ENCODE measurements around the gene SLC24A3.

SLC24A3 gene

DNA sequence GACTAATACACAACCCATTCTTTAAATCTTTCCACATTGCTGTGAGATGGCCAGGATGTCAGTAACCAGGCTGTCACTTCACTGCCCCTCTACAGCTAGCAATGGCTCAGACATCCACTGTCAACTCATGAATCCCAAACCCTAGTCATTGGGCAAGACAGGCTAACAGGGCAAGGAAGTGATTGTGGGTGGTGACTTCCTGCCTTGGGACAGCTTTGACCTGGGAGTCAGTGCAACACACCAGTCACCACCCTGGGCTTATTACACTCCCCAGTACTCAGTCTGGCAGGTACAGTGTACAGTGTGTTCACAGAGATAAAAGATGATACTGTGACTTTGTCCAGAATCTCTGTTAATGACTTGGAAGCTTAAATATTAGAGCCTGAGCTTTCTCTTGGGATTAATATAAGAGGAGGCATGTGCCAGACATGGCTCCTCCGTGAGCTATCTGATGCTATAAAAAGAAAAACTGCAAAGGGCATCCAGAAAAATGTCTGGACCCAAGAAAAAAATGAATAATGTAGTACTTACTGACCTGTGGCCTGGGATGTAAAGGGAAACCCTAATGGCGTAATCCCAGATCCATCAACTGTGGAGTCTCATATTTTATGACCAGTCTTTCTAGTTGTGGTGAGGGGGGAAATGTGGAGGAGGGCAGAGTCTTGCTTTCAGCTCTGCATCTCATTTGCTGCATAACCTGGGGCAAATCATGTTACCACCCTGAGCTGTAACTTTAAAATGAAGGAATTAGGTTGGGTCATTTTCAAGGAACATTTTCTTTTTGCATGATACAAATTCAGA, 244.4 kb downstream of the SLC24A3 start:
- Mint-ChIP-seq H3K27ac (no peak overlapping the region), H3K4me3 (no peak overlapping the region), H3K4me1 (ENCODE audit: low read depth) (peaks cover 8% of the 10 kb centered on the region), H3K27me3 (no peaks in the 10 kb centered on the region), H3K9me3 (no peaks in the 10 kb centered on the region), H3K36me3 (ENCODE audit: low read depth) (no peaks in the 10 kb centered on the region)

DNA sequence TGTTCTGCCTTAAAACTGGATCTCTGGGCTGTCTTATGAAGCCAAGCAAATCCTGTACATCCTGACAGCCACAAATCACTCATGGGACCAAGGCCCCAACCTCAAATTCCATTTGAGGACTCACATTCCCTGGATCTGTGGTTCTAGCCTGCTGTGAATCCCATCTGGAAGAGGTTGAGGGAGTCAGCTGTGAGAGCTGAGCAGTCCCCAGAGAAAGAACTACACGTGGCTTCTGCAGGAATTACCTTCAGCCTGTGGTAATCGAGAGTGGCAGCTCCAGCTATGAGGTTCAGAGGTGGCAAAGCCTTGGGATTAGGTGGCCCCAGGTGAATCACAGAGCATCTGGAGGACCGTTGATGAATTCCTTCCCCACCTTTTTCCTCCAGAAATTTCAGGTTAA, 245.2 kb downstream of the SLC24A3 start:
- Mint-ChIP-seq H3K4me3 (no peak overlapping the region), H3K27ac (no peak overlapping the region), H3K9me3 (no peaks in the 10 kb centered on the region), H3K4me1 (ENCODE audit: low read depth) (no peaks in the 10 kb centered on the region), H3K27me3 (no peaks in the 10 kb centered on the region), H3K36me3 (ENCODE audit: low read depth) (no peaks in the 10 kb centered on the region)

DNA sequence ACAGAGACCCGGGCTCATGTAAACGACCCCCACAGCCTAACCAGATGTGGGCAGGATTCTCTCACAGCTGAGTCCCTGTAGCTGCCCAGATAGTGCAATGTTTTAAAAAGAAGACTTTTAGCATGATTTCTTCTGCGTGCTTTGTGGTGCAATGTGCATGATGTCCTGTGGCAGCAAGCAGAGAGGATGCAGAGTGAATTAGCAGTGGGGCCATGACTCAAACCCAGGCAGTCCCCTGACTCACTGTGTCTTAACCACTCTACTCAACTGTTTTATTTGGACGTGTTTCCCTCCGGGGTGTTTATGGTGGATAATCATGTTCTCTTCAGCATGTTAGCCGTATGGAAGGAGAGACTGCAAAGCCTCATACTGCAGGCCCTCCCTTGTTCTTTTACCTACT, 247.9 kb downstream of the SLC24A3 start:
- H3K27ac Mint-ChIP-seq: no peak overlapping the region
- no peaks in the 10 kb centered on the region for H3K36me3 Mint-ChIP-seq (ENCODE audit: low read depth)
- no peak overlapping the region for H3K4me3 Mint-ChIP-seq
- H3K9me3 Mint-ChIP-seq: no peaks in the 10 kb centered on the region
- no peaks in the 10 kb centered on the region for H3K27me3 Mint-ChIP-seq
- no peaks in the 10 kb centered on the region for H3K4me1 Mint-ChIP-seq (ENCODE audit: low read depth)

DNA sequence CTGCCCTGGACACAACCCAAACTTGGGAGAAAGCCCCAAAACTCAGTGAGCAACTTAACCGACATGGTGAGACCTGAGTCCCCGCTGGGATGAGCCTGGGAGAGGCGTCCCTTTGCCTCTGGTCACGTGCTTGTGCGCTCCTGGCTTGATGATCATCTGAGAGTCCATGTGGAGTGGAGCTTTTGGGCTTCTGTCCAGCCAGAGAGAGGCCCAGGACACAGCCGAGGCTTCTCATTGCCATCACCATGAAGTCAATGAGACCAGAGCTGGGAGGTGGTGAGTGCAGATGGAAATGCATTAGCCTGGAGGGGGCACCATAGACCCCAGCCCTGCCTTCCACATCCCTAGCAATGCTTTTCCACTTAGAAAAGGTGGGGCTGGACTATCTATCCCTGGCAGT, 250.0 kb downstream of the SLC24A3 start:
- no peaks in the 10 kb centered on the region for H3K27me3 Mint-ChIP-seq
- H3K27ac Mint-ChIP-seq: no peak overlapping the region
- H3K4me1 Mint-ChIP-seq (ENCODE audit: low read depth): no peaks in the 10 kb centered on the region
- no peaks in the 10 kb centered on the region for H3K36me3 Mint-ChIP-seq (ENCODE audit: low read depth)
- H3K4me3 Mint-ChIP-seq: no peak overlapping the region
- no peaks in the 10 kb centered on the region for H3K9me3 Mint-ChIP-seq

DNA sequence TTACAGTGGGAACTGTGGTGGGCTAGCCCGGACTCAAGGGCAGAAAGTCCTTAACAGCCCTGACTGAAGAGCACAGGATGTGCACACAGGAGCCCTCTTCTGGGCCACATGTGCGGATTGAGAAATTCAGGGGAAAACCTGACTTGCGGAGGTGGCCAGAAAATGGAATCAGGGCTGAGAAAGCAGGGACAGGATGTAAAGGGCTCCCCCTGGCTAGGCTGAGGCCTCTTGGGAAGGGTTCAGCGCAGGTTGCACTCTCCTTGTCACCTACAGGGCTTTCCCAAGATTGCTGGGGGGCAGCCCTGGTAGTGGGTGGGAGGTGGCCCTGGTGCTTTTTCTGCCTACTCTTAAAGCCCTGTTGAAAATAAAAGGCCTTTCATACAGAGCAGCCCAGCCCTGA, 251.2 kb downstream of the SLC24A3 start:
- no peaks in the 10 kb centered on the region for H3K36me3 Mint-ChIP-seq (ENCODE audit: low read depth)
- H3K4me1 Mint-ChIP-seq (ENCODE audit: low read depth): no peaks in the 10 kb centered on the region
- H3K9me3 Mint-ChIP-seq: no peaks in the 10 kb centered on the region
- H3K27ac Mint-ChIP-seq: no peak overlapping the region
- no peaks in the 10 kb centered on the region for H3K27me3 Mint-ChIP-seq
- H3K4me3 Mint-ChIP-seq: no peak overlapping the region

DNA sequence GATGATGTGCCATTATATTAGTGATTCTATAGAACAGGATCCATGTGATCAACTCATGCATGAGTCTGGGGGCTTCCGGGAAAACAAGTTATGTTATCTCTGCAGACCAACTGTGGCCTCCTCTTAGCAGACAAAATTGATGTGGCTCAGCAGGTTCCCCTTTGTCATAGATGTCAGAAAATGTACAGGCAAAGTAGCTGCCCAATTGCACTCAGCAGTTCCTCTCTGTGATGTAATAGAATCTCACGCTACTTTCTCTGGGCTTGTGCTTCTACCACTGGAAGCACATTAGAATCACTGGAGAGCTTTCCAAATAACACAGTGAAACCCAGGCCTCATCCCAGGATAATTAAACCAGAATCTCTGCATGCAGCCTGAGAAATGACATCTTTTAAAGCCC, 253.1 kb downstream of the SLC24A3 start:
- H3K4me3 Mint-ChIP-seq: no peak overlapping the region
- H3K36me3 Mint-ChIP-seq (ENCODE audit: low read depth): no peaks in the 10 kb centered on the region
- no peak overlapping the region for H3K27ac Mint-ChIP-seq
- no peaks in the 10 kb centered on the region for H3K9me3 Mint-ChIP-seq
- no peaks in the 10 kb centered on the region for H3K27me3 Mint-ChIP-seq
- H3K4me1 Mint-ChIP-seq (ENCODE audit: low read depth): no peaks in the 10 kb centered on the region

DNA sequence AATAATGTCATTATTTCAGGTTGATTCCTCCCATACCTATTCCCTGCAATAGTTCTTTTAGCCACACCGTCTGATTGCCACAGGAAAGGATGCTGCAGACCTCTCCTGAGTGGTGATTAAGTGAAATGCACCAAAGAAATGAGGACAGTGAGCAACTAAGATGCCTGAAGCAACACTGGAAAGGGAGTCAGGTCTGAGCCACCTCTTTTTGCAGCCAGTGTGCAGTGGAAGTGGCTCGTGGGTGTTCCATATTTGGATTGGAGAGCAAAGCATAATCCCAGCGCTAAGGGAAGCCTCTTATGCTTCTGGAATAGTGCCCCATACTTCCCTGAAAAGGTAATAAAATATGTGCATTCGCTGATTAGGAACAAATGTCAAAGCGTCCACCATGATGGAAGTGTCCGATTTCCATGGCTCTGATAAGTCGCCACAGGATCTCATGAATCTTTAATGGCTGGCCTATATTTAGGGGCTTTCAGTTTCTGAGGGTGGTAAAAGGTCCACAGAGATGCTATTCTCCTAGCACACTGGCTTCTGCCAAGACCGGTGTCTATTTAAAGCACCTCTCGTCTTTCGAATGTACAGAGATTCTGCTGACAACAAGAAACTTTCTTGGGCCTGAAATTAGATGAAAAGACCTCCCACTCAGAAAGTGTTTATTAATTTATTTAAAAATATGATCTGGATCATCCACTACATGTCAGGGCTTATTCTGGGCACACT, 253.9 kb downstream of the SLC24A3 start:
- no peaks in the 10 kb centered on the region for H3K4me1 Mint-ChIP-seq (ENCODE audit: low read depth)
- H3K36me3 Mint-ChIP-seq (ENCODE audit: low read depth): no peaks in the 10 kb centered on the region
- no peak overlapping the region for H3K4me3 Mint-ChIP-seq
- H3K27me3 Mint-ChIP-seq: no peaks in the 10 kb centered on the region
- no peak overlapping the region for H3K27ac Mint-ChIP-seq
- H3K9me3 Mint-ChIP-seq: no peaks in the 10 kb centered on the region

DNA sequence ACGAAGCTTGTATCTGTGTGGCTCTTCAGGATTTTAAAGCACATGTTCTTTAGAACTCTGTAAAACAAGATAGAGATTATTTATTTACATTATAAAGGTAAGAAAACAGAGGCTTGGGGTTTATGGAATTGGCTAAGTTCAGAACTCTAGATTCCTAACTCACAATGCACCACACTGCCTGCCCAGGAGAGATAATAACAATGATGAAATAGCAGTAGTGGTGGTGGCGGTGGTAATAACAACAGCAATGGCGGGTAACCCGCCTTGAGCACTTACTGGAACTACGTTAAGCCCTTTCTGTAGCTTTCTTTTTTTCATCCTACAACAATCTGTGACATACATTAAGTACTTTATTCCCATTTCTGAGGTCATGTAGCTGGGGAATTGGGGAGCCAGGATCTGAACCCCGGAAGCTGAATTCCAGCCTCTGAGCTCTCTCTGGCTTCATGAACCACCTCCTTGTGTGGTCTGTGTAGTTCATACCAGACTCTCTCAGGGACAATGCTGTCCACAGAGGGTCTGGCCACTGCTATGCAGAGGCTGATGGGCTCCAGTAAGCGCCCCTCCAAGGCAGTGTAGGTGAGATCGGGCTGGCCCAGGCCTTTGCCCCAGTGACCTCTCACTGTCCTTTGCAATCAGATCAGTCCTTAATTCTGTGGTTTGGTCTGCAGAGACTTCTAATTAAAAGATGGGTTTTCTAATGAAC, 260.9 kb downstream of the SLC24A3 start:
- Mint-ChIP-seq H3K27ac (no peak overlapping the region), H3K36me3 (ENCODE audit: low read depth) (no peaks in the 10 kb centered on the region), H3K9me3 (no peaks in the 10 kb centered on the region), H3K4me1 (ENCODE audit: low read depth) (no peaks in the 10 kb centered on the region), H3K27me3 (no peaks in the 10 kb centered on the region), H3K4me3 (no peak overlapping the region)

DNA sequence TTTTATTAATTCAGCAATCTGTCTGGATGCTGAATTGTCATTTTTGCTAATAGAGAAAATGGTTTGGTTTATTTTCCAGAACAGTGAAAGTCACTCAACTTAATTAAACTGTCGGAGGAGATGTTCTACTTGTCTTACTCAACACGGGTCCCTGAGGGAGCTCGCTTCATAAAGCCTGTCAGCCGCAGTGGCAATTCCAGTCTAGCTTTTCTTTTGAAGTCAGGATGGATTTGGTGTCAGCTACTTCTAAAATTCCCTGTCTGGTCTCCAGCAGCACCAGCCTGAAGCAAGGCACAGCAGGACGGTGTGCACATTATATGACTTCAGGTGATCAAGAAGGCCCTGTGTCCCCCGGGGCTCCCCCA, 261.5 kb downstream of the SLC24A3 start:
- H3K9me3 Mint-ChIP-seq: no peaks in the 10 kb centered on the region
- H3K4me1 Mint-ChIP-seq (ENCODE audit: low read depth): no peaks in the 10 kb centered on the region

DNA sequence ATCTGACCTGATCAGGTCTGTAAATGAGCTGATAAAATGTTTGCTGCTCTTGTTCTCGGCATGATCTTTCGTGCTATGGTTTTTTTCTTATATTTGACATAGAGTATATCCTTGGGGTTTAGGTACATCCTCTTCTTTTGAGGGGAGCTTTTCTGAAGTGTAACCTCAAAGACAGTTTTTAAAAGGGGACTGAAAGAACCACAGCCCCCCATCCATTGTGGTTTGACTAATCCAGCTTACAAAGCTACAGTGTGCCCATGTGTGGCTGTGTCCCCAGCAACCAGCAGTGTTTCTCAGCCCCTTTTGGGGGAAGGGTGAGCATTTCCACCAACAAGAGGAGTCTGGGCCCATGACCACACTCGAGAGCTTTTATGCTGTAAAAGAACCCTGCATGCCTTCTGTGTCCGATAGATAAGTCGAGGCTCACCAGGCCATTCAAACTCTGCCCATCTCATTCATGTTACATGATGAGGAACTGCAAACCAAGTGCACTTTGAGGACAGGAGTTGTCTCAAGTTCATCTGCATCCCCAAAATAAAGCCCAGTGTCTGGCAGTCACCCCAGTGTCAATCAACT, 266.0 kb downstream of the SLC24A3 start:
- no peaks in the 10 kb centered on the region for H3K9me3 Mint-ChIP-seq
- no peaks in the 10 kb centered on the region for H3K4me1 Mint-ChIP-seq (ENCODE audit: low read depth)
- H3K36me3 Mint-ChIP-seq (ENCODE audit: low read depth): no peaks in the 10 kb centered on the region
- no peaks in the 10 kb centered on the region for H3K27me3 Mint-ChIP-seq
- H3K4me3 Mint-ChIP-seq: no peak overlapping the region
- no peak overlapping the region for H3K27ac Mint-ChIP-seq

More for the DNA sequence above, 261.5 kb downstream of the SLC24A3 start:
- Mint-ChIP-seq H3K27ac (no peak overlapping the region), H3K4me3 (no peak overlapping the region), H3K27me3 (no peaks in the 10 kb centered on the region), H3K36me3 (ENCODE audit: low read depth) (no peaks in the 10 kb centered on the region)

DNA sequence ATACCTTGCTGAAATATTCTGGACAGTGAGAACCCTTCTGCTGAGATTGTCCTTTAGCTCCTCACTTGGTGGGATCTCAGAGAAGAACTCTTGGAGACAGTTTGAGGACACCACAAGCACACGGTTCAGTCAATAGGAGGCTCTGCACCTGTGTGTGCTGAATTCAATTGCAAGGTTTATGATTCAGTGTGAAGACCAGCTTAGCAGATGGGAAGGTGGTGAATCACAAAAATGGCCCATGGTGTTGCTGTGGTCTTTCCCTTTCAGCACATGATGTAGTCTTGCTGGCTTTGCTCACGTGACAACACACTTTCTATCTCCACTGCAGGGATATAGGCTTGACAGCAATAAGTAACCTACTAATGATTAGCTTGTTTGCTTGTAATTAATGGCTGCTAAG, 270.3 kb downstream of the SLC24A3 start:
- no peaks in the 10 kb centered on the region for H3K9me3 Mint-ChIP-seq
- H3K27me3 Mint-ChIP-seq: no peaks in the 10 kb centered on the region

DNA sequence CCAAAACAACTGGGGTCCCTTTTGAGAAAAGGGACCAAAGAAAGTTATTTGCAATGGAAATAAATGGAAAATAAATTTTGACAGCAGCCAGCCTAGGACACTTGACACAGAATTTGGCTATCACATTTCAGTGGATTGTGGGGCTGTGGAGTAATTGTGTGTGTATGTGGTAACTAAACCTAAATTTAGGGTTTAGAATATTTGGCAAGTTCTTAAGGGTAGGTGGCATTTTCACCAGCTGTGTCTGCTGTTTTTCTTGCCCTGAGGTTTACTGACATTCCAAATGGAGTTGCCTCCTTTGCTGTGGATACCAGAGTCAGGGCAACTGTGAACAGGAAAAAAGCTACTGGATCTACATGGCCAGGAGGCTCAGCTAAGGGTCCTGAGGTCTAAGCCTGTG, 270.9 kb downstream of the SLC24A3 start:
- Mint-ChIP-seq H3K27me3 (no peaks in the 10 kb centered on the region), H3K4me3 (no peak overlapping the region), H3K36me3 (ENCODE audit: low read depth) (no peaks in the 10 kb centered on the region), H3K4me1 (ENCODE audit: low read depth) (no peaks in the 10 kb centered on the region), H3K9me3 (no peaks in the 10 kb centered on the region), H3K27ac (no peak overlapping the region)

More for the DNA sequence above, 270.3 kb downstream of the SLC24A3 start:
- H3K4me3 Mint-ChIP-seq: no peak overlapping the region
- H3K27ac Mint-ChIP-seq: no peak overlapping the region
- H3K36me3 Mint-ChIP-seq (ENCODE audit: low read depth): no peaks in the 10 kb centered on the region
- H3K4me1 Mint-ChIP-seq (ENCODE audit: low read depth): no peaks in the 10 kb centered on the region

DNA sequence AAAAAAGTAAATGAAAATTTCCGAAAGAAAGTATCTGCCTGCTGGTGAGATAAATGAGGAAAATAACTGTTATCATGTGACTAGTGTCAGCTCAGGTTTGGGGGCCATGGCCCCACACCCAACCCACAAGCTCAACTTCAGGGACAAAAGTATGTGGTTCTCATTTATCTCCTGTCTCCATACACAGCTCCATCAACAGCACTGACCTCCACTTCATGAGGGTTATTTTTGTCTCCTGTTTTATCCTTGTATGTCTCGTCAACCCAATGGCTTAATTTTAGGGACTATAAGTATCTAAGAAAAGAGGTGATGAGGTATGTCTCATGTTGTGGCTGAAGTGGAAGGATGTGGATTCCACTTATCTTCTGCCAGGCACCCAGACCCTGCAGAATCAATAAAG, 274.0 kb downstream of the SLC24A3 start:
- no peak overlapping the region for H3K4me3 Mint-ChIP-seq
- H3K27me3 Mint-ChIP-seq: no peaks in the 10 kb centered on the region
- no peak overlapping the region for H3K27ac Mint-ChIP-seq
- no peaks in the 10 kb centered on the region for H3K9me3 Mint-ChIP-seq
- no peaks in the 10 kb centered on the region for H3K4me1 Mint-ChIP-seq (ENCODE audit: low read depth)
- H3K36me3 Mint-ChIP-seq (ENCODE audit: low read depth): no peaks in the 10 kb centered on the region

DNA sequence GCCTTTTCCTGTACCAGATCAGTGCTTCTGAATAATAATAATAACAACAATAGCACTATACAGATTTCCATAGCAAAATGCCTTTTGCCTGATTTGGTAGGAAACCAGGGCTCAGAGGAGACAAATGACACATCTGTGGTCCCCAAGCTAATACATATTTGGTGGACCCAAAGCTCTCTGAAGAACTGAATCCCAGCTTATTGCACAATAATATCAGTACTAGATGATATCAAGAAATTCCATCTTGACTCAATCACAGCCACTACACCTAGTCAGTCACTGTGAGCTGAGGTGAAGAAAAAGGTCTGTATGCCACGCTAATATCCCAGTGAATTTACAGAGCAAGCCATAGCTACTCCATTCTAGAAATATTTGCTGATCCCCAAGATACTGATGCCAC, 275.0 kb downstream of the SLC24A3 start:
- Mint-ChIP-seq H3K36me3 (ENCODE audit: low read depth) (no peaks in the 10 kb centered on the region), H3K9me3 (no peaks in the 10 kb centered on the region), H3K27me3 (no peaks in the 10 kb centered on the region), H3K27ac (no peak overlapping the region), H3K4me1 (ENCODE audit: low read depth) (no peaks in the 10 kb centered on the region), H3K4me3 (no peak overlapping the region)

DNA sequence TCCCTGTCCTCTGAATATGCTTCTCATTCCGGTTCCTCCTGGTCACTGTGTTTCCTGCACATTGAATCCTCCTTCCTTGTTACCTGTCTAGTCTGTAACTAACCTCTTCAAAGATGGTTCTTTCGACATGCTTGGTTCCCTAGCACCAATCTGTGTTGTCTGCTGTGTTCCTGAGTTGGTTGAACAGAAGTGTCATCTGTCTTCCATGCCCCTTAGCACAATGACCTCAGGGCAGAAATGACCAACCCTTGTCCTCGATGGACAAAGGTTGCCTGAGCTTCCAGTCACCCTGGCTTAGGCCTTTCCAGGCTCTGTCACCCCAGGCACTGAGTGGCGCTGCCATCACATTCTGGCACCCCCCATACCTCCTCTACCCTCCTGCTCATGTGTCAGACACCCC, 278.8 kb downstream of the SLC24A3 start:
- H3K27ac Mint-ChIP-seq: no peak overlapping the region

More for the DNA sequence above, 278.8 kb downstream of the SLC24A3 start:
- Mint-ChIP-seq H3K27me3 (no peaks in the 10 kb centered on the region), H3K36me3 (ENCODE audit: low read depth) (no peaks in the 10 kb centered on the region), H3K9me3 (no peaks in the 10 kb centered on the region), H3K4me1 (ENCODE audit: low read depth) (no peaks in the 10 kb centered on the region), H3K4me3 (no peak overlapping the region)

Measured in stimulated activated naive CD8-positive, alpha-beta T cell treated with anti-CD3 and anti-CD28 coated beads, Interleukin-15, Interleukin-2, amounts not matched to agents 100 ng/mL and 50 ng/mL, for 24 hours (primary cell).